ENCODE data around the gene LGR4. TPM values are rescaled to one million over a fixed set of nuclear protein-coding genes. Genes with fewer than 3 reads are reported as not detected.
"Not testable (repeated sequence)": the region's sequence is repeated elsewhere in the genome, so short reads cannot be mapped to it uniquely, and the experiment has no call there.

The LGR4 gene
- polyA plus RNA-seq, 4 donors: 132 to 156 (median 151) TPM

DNA sequence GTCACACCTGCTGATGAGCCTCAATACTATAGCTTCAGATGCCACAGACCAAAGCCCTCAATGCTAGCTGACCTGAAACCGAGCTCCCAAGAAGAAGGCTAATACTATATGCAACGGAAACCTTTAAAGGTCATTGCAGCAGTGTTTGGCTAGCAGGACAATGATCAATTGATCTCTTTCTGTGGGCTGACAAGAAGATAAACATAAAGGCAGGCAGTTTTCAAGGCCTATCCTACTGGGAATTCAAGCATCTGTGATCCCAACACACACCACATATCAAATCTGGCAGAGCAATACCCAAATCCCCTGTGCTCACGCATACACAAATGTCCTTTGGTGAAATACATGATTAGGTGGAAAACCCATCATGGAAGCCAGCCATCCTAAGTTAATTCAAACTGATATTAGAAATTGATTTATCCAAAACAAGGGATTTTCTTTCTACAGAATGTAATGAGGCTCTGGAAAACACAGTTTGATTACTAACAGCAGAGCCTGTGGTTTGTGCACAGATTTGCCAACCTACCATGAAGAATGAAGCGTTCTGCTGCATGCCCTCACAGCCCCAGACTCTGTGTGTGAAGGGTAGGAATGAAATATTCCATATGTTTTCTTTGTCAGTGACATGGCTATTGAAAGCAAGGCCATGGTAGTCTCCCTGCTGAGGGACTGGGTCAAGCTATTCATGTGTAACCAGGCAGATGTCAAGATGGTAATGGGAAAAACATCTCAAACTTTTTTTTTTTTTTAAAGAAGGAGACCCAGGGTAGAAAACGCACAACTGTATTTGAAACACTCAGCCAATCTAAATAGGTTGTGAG is 12.2 kb downstream of the LGR4 start:
- no peak for DNase-seq (ENCODE audit: low read depth in 4 of 4, low spot score in 3 of 4)

DNA sequence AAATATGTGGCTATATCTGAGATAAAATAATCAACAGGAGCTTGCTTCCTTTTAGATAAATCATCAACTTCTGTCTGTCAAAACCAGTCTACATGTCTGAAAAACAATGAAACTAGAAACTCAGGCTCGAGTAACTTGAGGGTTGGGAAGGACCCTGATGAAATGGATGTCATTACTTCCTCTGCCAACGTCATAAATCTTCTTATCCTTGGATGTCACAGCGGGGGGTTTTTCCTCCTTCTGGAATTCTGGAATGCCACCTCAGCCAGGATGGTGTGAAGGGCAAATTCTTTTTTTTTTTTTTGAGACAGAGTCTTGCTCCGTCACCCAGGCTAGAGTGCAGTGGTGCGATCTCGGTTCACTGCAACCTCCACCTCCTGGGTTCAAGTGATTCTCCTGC is 13.4 kb downstream of the LGR4 start:
- no peak for DNase-seq (ENCODE audit: low read depth in 4 of 4, low spot score in 3 of 4)

- no peak for DNase-seq (ENCODE audit: low read depth in 4 of 4, low spot score in 3 of 4)
Observed at GRCh38 chr11:27458182-27458581, 14.4 kb downstream of the LGR4 start.

DNA sequence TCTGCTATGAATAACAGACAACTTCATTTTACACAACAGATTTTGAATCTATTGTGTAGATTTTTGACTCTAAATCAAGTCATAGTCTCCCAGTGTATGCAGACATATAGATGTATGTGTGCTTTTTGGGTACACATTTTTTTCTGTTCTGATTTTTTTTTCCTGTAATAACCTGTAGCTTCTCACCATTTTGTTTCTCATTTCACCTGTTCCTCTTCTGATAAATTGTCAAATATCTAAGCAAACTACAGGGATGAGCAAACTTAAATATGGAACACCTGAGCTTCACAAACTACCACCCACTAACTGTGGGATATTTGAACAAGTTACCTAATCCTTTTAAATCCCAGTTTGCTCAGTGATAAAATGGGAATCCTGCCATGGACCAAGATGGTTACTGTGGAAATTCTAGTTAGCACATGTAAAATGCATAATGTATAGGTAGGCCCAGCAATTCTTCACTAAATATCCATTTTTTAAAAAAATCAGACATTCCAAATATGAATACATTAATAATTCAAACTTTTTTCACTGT is 15.7 kb downstream of the LGR4 start:
- no peak for DNase-seq (ENCODE audit: low read depth in 4 of 4, low spot score in 3 of 4)

DNA sequence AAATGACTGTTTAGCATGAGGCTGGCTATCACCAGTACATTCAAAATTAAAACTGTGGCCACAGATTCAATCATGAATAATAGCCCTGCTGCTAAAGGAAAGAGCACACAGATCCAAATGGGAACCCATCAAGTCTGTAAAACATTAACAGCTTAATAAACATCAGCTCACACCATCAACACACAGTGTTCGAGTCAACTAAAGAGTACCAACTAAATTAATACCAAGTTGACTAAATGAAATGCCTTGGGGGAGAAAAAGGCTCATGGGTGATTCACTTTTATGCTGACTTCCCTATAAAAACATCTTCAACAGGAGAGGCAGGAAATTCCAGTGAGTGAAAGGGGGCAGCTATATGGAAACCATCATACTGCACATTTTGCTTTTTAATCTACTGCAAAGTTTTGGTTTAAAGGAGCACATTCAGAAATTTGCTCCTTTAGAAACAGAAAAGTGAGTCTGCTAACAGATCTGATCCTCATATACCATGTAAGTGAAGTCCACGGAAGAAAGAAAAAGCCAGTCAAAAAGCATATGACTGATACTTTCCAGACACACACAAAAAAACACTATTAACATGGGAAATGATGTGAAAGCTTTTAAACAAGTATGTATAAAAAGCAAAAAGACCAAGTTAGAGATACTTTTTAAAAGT is 16.3 kb downstream of the LGR4 start:
- DNase-seq (ENCODE audit: low read depth in 4 of 4, low spot score in 3 of 4): no peak

GRCh38 chr11:27455667-27456066 is 16.9 kb downstream of the LGR4 start:
- no peak for DNase-seq (ENCODE audit: low read depth in 4 of 4, low spot score in 3 of 4)

- DNase-seq (ENCODE audit: low read depth in 4 of 4, low spot score in 3 of 4): no peak
Observed at GRCh38 chr11:27453701-27454100, 18.9 kb downstream of the LGR4 start.

GRCh38 chr11:27452147-27452546 is 20.4 kb downstream of the LGR4 start:
- DNase-seq (ENCODE audit: low read depth in 4 of 4, low spot score in 3 of 4): no peak

DNA sequence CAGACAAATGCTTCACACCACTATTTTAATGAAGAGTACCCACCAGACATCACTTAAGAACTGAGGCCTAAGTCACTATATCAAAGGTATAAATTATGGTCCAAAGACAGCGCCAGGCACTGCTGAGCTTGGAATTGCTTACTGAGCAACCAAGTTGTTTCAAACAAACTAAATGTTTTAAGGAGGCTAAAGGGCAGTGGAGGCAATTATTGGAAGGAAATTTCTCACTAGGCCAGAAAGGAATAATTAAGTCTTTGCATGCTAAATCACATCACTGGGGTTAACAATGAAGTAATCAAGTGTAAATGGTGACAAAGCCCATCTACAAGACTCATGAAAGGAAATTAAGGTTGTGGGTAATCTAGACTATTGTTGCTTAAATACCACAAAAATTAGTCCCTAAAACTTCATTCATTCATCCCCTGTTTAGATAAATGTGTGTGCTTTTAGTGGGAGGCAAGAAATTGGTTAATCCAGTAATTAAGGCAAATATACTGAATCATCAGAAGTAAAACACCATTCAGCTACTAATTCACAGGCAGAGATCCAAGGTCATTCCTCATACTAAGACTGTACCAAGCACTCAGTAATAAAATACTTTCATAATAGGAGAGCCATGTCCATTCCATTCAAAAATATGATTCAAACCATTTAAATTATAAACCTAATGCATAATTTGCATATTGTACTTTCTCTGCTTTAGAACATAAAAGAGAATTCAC is 21.2 kb downstream of the LGR4 start:
- no peak for DNase-seq (ENCODE audit: low read depth in 4 of 4, low spot score in 3 of 4)

GRCh38 chr11:27448184-27448540 is 24.4 kb downstream of the LGR4 start:
- DNase-seq (ENCODE audit: low read depth in 4 of 4, low spot score in 3 of 4): not testable (repeated sequence)

DNA sequence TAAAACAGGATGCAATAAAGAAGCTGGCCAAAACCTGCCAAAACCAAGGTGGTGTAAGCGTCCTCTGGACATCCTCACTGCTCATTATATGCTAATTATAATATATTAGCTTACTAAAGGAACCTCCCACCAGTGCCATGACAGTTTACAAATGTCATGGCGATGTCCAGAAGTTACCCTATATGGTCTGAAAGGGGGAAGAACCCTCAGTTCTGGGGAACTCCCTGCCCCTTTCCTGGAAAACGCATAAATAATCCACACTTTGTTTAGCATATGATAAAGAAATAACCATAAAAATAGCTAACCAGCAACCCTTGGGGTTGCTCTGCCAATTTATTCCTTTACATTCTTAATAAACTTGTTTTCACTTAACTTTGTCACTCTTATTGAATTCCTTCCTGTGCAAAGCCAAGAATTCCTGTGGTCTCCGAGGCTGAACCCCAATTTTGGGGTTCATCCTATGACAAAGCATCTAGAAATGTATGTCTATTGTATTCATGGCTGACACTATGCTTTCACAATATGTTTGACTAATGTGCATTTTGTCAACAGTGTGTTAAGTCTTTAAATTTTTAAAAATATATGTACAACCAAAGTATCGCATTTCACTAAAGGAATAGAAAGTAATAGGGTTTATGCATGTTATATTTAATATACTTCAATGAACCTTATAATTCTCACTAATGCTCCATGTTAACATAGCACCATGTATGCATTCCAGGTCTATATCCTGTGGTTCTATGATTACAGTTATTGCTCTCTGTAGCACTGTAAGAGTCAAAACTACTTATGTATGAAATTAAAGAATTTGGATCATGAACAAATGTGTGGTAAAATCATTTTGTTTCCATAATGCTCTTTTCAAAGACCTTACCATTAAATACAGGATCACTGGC is 25.1 kb downstream of the LGR4 start:
- DNase-seq (ENCODE audit: low read depth in 4 of 4, low spot score in 3 of 4): no peak

- no peak for DNase-seq (ENCODE audit: low read depth in 4 of 4, low spot score in 3 of 4)
Observed at GRCh38 chr11:27445625-27446024, 27.0 kb downstream of the LGR4 start.

DNA sequence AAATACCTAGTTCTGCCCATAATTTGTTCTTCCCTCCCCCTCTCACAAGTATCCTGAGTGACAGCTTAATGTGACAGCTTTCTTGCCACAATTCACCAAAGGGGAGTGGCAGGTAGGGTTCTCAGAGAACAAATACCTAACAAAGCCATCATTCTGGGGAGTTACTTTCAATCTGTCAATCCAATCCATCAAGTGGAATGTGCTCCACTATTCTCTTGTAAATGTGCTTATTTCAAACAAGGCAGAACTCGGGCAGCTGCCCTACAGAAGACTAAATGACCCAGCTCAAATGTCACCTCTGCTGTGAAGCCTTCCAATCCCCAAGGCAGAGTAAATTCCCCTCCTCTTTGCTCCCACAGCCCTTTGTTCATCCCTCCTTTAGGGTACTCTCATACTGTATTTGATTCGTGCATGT is 27.8 kb downstream of the LGR4 start:
- no peak for DNase-seq (ENCODE audit: low read depth in 4 of 4, low spot score in 3 of 4)

- no peak for DNase-seq (ENCODE audit: low read depth in 4 of 4, low spot score in 3 of 4)
Observed at GRCh38 chr11:27443746-27444507, 28.7 kb downstream of the LGR4 start.

DNA sequence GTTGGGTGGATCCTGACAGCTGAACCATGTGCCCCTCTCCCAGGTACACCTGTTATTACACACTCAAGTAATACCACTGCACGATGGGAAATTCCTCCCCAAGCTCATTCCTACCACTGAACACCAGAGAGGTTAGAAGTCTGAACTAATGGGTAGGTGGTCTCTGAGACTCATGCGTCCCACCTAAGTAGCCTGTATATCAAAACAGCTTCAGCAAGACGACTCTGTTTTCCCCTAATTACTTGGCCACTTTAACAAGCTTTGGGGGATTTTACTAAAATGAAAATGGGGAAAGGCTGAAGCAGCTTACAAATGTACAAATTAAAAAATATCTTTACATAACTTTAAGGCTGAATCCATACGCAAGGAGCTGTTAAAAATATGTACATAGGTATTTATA is 29.4 kb downstream of the LGR4 start:
- no peak for DNase-seq (ENCODE audit: low read depth in 4 of 4, low spot score in 3 of 4)

GRCh38 chr11:27440090-27440489 is 32.5 kb downstream of the LGR4 start:
- no peak for DNase-seq (ENCODE audit: low read depth in 4 of 4, low spot score in 3 of 4)

DNA sequence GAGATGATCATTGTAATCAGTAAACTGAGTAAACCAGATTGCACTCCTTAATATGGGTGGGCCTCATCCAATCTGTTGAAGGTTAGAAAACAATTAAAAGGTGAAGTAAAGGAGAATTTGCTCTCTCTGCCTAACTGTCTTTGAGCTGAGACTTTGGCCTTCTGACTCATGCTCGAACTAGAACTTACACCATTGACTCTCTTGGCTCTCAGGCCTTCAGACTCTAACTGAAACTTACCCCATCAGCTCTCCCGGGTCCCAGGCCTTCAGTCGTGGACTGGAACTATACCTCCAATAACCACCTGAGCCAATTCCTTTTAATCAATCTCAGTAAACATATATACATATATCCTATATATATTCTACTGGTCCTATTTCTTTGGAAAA is 34.0 kb downstream of the LGR4 start:
- no peak for DNase-seq (ENCODE audit: low read depth in 4 of 4, low spot score in 3 of 4)

DNA sequence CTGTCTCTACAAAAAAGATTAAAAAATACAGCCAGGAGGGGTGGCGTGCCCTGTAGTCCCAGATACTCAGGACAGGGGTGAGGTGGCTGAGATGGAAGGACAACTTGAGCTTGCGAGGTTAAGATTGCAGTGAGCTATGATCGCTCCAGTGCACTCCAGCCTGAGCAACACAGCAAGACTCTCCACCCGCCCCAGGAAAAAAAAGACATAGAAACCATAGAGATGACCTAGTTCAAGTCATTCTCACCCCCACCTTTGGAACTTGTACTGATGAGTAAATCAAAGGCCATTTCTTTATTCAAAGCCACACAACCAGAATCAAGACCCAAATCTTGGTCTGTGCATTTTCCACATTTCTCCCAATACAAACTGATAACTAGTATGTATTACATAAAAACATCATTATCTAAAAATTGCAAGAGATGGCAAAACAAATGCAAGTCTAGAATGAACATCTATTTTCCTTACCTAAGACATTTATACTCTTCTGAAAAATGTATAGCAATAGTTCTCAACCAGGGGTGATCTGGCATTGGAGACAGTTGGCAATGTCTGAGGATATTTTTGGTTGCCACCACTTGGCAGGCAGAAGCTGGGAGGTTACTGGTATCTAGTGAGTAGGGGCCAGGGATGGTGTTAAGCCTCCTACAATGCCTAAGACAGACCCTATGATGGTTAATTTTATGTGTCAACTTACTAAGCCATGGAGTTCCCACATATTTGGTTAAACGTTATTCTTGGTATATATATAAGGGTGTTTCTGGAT is 34.6 kb downstream of the LGR4 start:
- no peak for DNase-seq (ENCODE audit: low read depth in 4 of 4, low spot score in 3 of 4)

DNA sequence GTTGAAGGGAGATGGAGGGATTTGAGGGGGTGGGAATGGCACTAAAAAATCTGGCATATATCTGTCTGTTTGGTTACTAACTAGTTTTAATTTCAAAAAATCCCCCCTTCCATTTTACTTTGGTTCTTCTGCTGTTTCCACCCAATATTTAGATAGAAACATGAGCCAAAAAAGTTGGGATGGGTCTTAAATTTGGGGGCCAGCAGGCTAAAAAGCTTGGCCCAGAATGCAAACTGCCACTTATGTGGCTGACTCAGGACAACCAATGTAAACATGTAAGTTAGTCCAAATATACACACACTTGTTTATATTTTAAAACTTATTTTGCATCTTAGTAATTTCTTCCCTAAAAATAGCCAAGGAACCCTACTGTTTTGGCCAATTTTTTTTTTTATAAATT is 35.7 kb downstream of the LGR4 start:
- no peak for DNase-seq (ENCODE audit: low read depth in 4 of 4, low spot score in 3 of 4)

Data from right renal pelvis (tissue), 4 donors.